Mononuclear cell (primary cell): ENCODE data around the gene CHID1. TPM values are rescaled to one million over a fixed set of nuclear protein-coding genes. Genes with fewer than 3 reads are reported as not detected.

Source experiments
- H3K27me3 ChIP-seq: 2 replicates; pipeline ENCODE4 v1.6.0; 2011; ENCODE audit warnings: low read length, control low read depth; ENCODE audit not compliant: insufficient read depth
- H3K4me1 ChIP-seq: 2 replicates; pipeline ENCODE4 v1.5.1; 2011; ENCODE audit warnings: mild to moderate bottlenecking, low read length, control low read depth; ENCODE audit not compliant: insufficient read depth
- H3K4me3 ChIP-seq: 2 replicates; pipeline ENCODE4 v1.5.1; 2011; ENCODE audit warnings: mild to moderate bottlenecking, low read length, moderate library complexity
- H3K9me3 ChIP-seq: 2 replicates; pipeline ENCODE4 v1.5.1; 2011; ENCODE audit warnings: low read depth, mild to moderate bottlenecking, control low read depth, low read length
- total RNA-seq: library from RNA; depleted of rRNA; stranded (reverse); fragments of >200 nt; gene quantifications from one replicate; pipeline ENCODE4 v1.2.3, GENCODE V29; 2012

Gene CHID1
- total RNA-seq, 1 donor = 8.2 TPM

DNA sequence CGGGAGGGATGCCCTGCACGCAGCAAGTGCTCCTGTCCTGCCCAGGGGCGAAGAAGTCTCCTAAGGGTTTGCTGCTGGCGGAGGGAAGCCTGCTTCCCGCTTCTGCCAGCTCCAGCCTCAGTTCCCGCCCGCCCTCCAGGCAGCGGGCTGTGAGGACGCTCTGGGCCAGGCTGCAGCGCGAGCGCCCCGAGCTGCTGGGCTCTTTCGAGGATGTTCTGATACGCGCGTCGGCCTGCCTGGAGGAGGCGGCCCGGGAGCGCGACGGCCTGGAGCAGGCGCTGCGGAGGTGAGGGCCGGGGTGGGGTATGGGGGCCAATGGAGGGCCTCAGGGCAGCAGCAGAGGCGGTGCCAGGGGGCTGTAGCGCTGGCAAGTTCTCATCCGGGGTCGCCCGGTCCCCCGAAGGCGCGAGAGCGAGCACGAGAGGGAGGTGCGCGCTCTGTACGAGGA lies 80.7 kb downstream of the CHID1 start:
- peaks cover 37% of the 10 kb centered on the region for H3K27me3 ChIP-seq

DNA sequence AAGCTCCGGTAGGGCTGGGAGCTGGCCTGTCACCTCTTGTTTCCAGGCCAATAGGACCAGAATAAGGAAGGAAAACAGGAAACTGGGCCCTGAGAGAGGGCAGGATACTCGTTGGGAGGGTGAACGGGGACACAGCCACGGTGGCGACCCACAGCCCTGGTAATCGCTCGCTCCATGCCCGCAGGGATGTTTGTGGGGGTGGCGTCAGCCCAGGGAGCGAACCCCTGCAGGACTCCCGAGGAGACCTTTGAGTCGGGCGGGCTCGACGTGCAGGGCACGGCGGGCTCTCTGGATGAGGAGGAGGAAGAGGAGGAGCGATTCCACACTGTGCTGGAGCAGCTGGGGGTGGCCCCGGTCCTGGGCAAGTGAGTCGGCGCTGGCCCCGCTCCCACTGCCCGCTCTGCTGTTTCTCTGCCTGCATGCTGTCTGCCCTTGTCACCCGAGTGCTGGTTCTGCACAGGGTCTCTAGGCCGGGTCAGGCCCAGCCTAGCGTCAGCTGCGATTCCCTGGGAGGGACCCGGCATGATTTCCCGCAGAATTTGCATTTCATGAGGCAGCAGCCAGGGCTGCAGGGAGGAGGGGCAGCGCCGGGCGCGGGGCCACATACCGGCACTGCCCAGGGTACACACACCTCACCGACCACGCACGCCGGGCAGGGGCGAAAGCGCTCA lies 81.3 kb downstream of the CHID1 start:
- Histone ChIP-seq H3K4me3 (no peak overlapping the region), H3K9me3 (no peaks in the 10 kb centered on the region), H3K4me1 (peaks cover 80% of the 10 kb centered on the region), H3K27me3 (peaks cover 37% of the 10 kb centered on the region)

More for the DNA sequence above, 80.7 kb downstream of the CHID1 start:
- H3K4me1 ChIP-seq = peaks cover 86% of the 10 kb centered on the region
- H3K4me3 ChIP-seq = peak overlapping the region; percentile 6
- no peaks in the 10 kb centered on the region for H3K9me3 ChIP-seq

DNA sequence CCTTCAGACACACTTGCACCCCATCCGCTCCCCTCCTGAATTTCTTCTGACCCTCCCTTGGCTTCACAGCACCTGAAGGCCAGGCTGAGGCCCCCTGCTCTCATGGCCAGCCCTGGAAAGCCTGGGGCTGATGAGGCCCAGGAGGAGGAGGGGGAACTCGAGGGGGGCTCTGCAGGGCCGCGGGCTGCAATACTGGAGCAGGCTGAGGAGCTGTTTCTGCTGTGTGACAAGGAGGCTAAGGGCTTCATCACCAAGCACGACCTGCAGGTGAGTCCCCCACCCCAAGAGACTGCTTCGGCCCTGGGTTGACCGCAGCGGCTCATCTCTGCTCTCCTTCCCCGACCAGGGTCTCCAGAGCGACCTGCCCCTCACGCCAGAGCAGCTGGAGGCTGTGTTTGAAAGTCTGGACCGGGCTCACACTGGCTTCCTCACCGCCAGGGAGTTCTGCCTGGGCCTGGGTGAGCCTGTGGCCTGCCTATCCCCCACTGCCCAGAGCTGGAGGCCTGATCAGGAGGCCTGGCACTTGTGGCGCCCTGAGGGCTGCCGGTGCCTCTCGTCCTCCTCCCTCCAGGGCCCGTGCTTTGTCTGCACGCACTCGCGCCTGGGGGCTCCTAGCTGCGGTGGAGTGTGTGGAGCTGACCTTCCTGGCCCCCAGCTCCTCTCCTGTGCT lies 82.0 kb downstream of the CHID1 start:
- no peaks in the 10 kb centered on the region for H3K9me3 ChIP-seq
- peaks cover 73% of the 10 kb centered on the region for H3K4me1 ChIP-seq
- no peak overlapping the region for H3K4me3 ChIP-seq
- peaks cover 37% of the 10 kb centered on the region for H3K27me3 ChIP-seq

DNA sequence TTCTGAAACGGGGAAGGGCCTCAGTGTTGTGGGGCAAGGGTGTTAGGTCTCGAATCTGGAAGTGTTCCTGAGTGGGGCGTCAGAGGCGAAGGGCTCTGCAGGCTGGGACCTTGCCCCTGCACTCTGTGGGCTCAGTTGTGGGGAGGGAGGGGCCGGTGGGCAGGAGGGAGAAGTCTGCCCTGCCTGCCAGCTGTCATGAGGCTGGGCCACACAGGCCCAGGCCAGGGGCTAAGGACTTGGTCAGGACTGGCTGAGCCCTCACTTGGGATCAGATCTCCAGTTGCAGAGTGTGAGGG lies 82.8 kb downstream of the CHID1 start, which contains the start of gene CRACR2B:
Gene CRACR2B (plus strand): TSS at position 23 of the 296 bp plus-strand sequence. CDS start 689 bp downstream, outside the sequence.
- peaks cover 71% of the 10 kb centered on the region for H3K4me1 ChIP-seq
- peak within 1 kb of the TSS; percentile 35 for H3K4me3 ChIP-seq
- peaks cover 37% of the 10 kb centered on the region for H3K27me3 ChIP-seq
- H3K9me3 ChIP-seq = no peaks in the 10 kb centered on the region

DNA sequence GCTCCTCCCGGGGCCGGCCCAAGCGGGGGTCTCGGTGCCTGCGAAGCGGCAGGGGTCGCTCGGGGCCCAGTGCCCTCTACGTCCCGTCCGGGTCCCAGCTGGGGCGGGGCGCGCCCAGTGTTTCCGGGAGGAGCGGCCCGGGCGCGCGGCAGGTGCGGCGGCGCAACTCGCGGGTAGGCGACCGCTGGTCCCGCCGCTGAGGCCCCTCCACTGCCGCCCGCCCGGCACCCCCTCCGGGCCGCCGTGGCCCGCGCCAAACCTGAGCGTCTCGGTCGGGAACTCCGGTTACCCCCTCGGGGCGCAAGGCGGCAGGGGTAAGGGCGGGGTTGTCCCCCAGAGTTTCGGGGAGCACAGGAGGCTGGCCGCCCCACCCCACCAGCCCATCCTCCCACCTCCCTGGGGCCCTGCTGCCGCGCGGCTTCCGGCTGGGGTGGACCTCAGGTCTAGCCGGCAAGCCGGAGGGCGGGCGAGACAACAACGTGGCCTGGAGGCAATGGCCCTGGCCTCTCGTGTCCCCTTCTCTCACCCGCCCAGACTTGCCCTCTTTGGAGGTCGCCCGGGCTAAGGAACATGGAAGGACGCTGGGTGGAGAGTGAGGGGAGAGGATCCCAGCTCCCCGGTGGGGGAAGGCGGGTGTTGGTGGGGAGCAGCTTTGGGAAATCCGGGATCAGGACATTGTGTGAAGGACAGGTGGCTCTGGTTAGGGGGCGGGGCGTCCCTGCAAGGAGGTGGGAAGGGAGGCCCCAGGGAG lies 83.3 kb downstream of the CHID1 start:
- Histone ChIP-seq H3K9me3 (no peaks in the 10 kb centered on the region), H3K4me3 (peak overlapping the region; percentile 35), H3K27me3 (peaks cover 37% of the 10 kb centered on the region), H3K4me1 (peaks cover 73% of the 10 kb centered on the region)

DNA sequence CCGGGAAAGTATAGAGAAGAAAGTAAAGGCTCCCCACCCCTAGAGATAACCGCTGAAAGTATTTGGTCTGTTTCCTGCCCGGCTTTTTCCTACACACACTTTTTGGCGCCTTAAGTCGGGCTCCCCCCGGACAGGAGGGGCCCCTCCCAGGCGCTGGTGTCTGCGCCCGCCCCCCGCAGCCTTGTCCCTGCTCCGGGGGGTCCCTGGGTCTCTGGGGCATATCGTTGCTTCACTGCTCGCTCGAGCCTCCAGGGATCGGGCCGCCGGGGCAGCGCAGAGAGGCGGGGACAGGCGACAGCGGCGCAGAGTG lies 83.8 kb downstream of the CHID1 start:
- H3K4me3 ChIP-seq = peak overlapping the region; percentile 35
- no peaks in the 10 kb centered on the region for H3K9me3 ChIP-seq
- H3K27me3 ChIP-seq = peaks cover 35% of the 10 kb centered on the region
- H3K4me1 ChIP-seq = peaks cover 75% of the 10 kb centered on the region

DNA sequence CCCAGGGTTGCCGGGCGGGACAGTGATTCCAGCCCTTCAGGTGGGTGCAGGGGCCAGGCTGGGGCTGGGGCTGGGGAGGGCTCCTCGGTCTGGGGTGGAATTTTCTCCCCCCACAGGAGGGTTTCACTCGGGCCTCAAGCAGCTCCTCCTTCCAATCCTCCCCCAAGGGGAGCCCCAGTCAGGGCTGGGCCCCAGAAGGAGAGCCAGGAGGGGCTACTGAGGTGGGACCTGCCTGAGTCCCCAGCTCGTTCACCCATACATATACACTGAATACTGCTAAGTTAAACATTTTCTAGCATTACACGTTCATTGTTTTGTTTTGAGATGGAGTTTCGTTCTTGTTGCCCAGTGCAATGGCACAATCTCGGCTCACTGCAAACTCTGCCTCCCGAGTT lies 84.4 kb downstream of the CHID1 start:
- Histone ChIP-seq H3K9me3 (no peaks in the 10 kb centered on the region), H3K27me3 (peaks cover 29% of the 10 kb centered on the region), H3K4me3 (no peak overlapping the region), H3K4me1 (peaks cover 78% of the 10 kb centered on the region)

DNA sequence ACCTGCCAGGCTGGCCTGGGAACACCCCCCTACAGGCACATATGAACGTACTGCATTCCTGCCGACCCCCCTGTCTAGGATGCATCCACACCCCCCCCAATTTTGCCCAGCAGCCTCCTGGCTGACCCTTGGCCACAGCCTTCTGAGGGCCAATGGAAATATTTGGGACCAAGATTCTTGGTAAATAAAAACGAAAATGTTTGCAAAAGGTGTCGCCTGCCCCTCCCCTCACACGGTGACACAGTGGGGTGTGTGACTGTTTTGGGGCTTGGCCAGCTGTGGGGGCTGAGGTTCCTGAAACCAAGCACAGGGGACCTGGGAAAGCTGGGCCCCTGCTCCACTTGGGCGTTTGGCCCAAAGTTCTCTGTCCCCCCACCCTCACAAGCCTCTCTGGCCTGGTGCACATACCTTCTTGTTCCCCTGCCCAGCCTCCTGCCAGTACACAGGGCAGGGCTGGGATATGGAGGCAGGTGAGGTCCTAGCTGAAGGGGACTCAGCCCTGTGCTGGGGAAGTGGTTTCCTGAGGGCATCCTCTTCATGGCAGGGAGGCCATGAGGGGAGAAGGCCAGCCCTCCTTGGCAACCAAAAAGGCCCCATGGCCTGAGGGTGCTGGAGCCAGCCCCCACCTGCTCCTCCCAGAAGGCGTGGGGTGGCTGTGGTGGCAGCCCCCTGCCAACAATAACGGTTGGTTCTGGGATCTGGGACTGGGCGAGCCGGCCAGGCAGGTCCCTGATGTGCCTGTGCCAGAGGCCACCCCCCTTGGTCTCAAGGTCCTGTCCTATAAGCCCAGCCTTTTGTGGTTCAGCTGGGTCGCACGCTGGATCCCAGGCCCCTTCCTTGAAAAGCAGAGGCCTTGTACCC lies 85.0 kb downstream of the CHID1 start:
- H3K4me3 ChIP-seq = no peak overlapping the region
- peaks cover 78% of the 10 kb centered on the region for H3K4me1 ChIP-seq
- no peaks in the 10 kb centered on the region for H3K9me3 ChIP-seq
- peaks cover 23% of the 10 kb centered on the region for H3K27me3 ChIP-seq

DNA sequence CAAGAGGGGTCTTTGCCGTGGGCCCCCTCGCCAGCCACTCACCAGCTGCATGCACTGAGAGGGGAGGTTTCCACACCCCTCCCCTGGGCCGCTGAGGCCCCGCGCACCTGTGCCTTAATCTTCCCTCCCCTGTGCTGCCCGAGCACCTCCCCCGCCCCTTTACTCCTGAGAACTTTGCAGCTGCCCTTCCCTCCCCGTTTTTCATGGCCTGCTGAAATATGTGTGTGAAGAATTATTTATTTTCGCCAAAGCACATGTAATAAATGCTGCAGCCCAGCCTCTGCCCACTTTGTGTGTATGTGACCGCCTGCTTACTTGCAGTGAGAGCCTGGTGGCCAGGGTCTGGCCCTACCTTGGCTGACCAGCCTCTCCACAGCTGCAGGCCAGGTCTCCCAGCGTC lies 85.7 kb downstream of the CHID1 start:
- Histone ChIP-seq H3K4me3 (no peak overlapping the region), H3K4me1 (peaks cover 77% of the 10 kb centered on the region), H3K27me3 (peaks cover 16% of the 10 kb centered on the region), H3K9me3 (no peaks in the 10 kb centered on the region)

DNA sequence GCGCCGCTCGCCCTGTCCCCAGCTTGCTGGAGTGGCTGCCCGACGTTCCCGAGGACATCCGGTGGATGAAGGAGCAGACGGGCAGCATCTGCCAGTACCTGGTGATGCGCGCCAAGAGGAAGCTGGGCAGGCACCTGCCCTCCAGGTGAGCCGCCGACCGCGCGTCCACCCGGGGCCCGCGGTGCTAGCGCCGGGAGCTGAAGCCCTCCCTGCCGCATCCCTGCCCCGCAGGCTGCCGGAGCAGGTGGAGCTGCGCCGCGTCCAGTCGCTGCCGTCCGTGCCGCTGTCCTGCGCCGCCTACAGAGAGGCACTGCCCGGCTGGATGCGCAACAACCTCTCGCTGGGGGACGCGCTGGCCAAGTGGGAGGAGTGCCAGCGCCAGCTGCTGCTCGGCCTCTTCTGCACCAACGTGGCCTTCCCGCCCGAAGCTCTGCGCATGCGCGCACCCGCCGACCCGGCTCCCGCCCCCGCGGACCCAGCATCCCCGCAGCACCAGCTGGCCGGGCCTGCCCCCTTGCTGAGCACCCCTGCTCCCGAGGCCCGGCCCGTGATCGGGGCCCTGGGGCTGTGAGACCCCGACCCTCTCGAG lies 86.2 kb downstream of the CHID1 start:
- Histone ChIP-seq H3K9me3 (no peaks in the 10 kb centered on the region), H3K27me3 (peaks cover 10% of the 10 kb centered on the region), H3K4me1 (peaks cover 71% of the 10 kb centered on the region), H3K4me3 (no peak overlapping the region)

DNA sequence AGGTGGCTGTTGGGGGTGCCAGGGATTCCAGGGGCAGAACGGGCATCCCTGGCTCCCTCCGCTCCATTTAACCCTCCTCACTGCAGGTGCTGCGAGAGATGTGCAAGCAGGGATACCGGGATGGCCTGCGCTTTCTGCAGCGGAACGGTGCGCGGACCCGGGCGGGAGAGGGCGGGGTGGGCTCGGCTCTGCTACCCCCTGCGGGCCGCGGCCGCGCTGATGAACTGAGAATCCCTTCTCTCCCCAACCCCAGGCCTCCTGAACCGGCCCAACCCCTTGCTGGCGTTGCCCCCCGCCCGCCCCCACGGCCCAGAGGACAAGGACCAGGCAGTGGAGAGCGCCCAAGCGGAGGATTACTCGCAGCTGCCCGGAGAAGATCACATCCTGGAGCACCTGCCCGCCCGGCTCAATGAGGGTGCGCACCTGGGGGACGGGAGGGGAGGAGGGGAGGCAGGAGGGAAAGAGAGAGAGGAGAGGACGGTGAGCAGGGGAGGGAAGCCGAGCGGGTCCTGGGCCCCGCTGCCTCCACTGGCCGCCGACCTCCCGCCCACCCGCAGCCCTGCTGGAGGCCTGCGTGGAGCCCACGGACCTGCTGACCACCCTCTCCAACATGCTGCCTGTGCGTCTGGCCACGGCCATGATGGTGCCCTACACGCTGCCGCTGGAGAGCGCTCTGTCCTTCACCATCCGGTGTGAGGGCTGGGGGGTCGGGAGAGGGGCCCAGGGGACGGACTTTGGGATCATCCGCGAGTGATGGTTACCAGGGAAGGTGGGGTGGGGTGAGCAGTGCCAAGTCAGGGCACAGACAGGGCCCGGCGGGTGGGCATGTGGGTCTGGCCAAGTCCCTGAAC lies 86.9 kb downstream of the CHID1 start:
- Histone ChIP-seq H3K4me3 (no peak overlapping the region), H3K9me3 (no peaks in the 10 kb centered on the region), H3K4me1 (peaks cover 68% of the 10 kb centered on the region), H3K27me3 (peaks cover 3% of the 10 kb centered on the region)

DNA sequence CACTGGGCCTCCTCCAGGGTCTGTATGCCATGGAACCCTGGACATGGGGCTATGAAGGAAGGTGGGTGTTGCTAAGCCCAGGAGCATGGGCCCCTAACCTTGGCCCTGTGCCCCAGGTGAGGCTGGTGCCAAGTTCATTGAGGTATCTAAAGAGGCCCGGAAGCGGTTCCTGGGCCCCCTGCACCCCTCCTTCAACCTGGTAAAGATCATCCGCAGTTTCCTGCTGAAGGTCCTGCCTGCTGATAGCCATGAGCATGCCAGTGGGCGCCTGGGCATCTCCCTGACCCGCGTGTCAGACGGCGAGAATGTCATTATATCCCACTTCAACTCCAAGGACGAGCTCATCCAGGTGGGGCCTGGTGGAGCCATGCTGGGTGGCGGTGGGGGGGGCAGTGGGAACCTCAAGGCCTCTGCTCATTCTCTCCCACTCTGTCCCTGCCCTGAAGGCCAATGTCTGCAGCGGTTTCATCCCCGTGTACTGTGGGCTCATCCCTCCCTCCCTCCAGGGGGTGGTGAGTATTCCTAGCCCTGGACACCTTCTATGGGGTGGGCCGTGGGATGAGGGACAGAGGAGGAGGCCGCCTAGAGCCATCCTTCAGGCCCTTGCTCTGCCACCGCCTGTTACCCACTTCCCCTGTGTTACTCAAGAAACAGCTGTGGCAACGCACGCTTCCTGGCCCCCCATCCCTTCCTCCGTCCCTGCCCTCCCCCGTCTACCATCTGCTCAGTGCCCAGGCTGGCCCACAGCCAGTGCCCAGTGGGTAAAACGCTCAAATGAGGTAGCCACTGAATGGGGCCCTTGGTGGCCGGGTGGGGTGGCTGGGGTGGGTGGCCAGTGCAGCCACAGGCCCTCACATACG lies 88.9 kb downstream of the CHID1 start:
- Histone ChIP-seq H3K4me3 (peak overlapping the region; percentile 81), H3K27me3 (no peaks in the 10 kb centered on the region), H3K9me3 (no peaks in the 10 kb centered on the region), H3K4me1 (peaks cover 53% of the 10 kb centered on the region)
